Fibroblast of lung (primary cell): Measurements from ENCODE around the gene F10. TPM values are rescaled to one million over a fixed set of nuclear protein-coding genes. Genes with fewer than 3 reads are reported as not detected.
"Not testable (repeated sequence)": the region's sequence is repeated elsewhere in the genome, so short reads cannot be mapped to it uniquely, and the experiment has no call there.

Experiments used
- DNase-seq, 2 donors: peaks; one replicate each; pipeline versions ENCODE4 v3.0.0 to v3.0.0-alpha.2; 2010; ENCODE audit warnings: low read depth in 2 of 2
- H2AFZ ChIP-seq: 2 replicates; pipeline ENCODE4 v1.5.1; 2012; ENCODE audit warnings: low read length, control low read depth, inconsistent platforms
- H3K27ac ChIP-seq: 2 replicates; pipeline ENCODE4 v1.5.1; 2011; ENCODE audit warnings: low read length, control low read depth; ENCODE audit not compliant: insufficient read depth
- H3K27me3 ChIP-seq: 2 replicates; pipeline ENCODE4 v1.5.1; 2011; ENCODE audit warnings: mild to moderate bottlenecking, low read length; ENCODE audit not compliant: control insufficient read depth, insufficient read depth
- H3K36me3 ChIP-seq: 2 replicates; pipeline ENCODE4 v1.5.1; 2011; ENCODE audit warnings: low read length; ENCODE audit not compliant: control insufficient read depth, insufficient read depth
- H3K4me1 ChIP-seq: 2 replicates; pipeline ENCODE4 v1.5.1; 2011; ENCODE audit warnings: low read length; ENCODE audit not compliant: control insufficient read depth, insufficient read depth; ENCODE audit errors: extremely low read depth
- H3K4me2 ChIP-seq: 2 replicates; pipeline ENCODE4 v1.5.1; 2011; ENCODE audit warnings: low read length, control low read depth; ENCODE audit not compliant: insufficient read depth; ENCODE audit errors: extremely low read depth
- H3K4me3 ChIP-seq, 4 experiments: fragments of 200-600 bp in 1 of 4; sonication (generic) in 1 of 4; replicated peaks in 1 of 4; 2 replicates each; pipeline ENCODE4 v1.5.1; 2011 to 2016; ENCODE audit warnings: low read length in 4 of 4, low read depth in 3 of 4, mild to moderate bottlenecking in 3 of 4, control low read depth in 2 of 4, inconsistent platforms in 1 of 4, mixed read lengths in 1 of 4; ENCODE audit not compliant: insufficient read depth in 1 of 4; ENCODE audit errors: control extremely low read depth in 1 of 4
- H3K79me2 ChIP-seq: 2 replicates; pipeline ENCODE4 v1.5.1; 2012; ENCODE audit warnings: mild to moderate bottlenecking, low read length, inconsistent platforms; ENCODE audit not compliant: control insufficient read depth, insufficient read depth
- H3K9ac ChIP-seq: 2 replicates; pipeline ENCODE4 v1.5.1; 2011; ENCODE audit warnings: mild to moderate bottlenecking, low read length, control low read depth; ENCODE audit not compliant: insufficient read depth
- H3K9me3 ChIP-seq: 2 replicates; pipeline ENCODE4 v1.5.1; 2012; ENCODE audit warnings: low read depth, low read length; ENCODE audit not compliant: control insufficient read depth, insufficient read depth
- H4K20me1 ChIP-seq: 2 replicates; pipeline ENCODE4 v1.5.1; 2011; ENCODE audit warnings: low read length; ENCODE audit not compliant: control insufficient read depth, insufficient read depth; ENCODE audit errors: extremely low read depth
- CTCF ChIP-seq, 2 donors: IDR thresholded peaks in 1 of 2; conservative IDR thresholded peaks in 1 of 2; 1 replicate in 1 of 2; 2 replicates in 1 of 2; pipeline ENCODE4 v1.5.1; 2011 to 2012; ENCODE audit warnings: low read length in 2 of 2, control low read depth in 1 of 2, inconsistent platforms in 1 of 2, low read depth in 1 of 2, mild to moderate bottlenecking in 1 of 2
- EZH2 ChIP-seq: IDR thresholded peaks from 2 replicates; pipeline ENCODE4 v1.5.1; 2012; ENCODE audit warnings: low read length, control low read depth, mild to moderate bottlenecking; ENCODE audit errors: missing control alignments
- polyA plus RNA-seq, 2 donors: library from polyadenylated mRNA; depleted of rRNA in 1 of 2; stranded (reverse) in 1 of 2; unstranded in 1 of 2; fragments of >200 nt; gene quantifications; 2 replicates each; pipeline ENCODE4 v1.2.1, GENCODE V29; 2011 to 2012; ENCODE audit warnings: missing spikeins in 1 of 2
- total RNA-seq: library from RNA; depleted of rRNA; stranded (reverse); fragments of >200 nt; gene quantifications from 2 replicates; pipeline ENCODE4 v1.2.1, GENCODE V29; 2014

F10 gene
- total and polyA plus RNA-seq, 2 donors (not counting 1 experiment from before 2014, with no cell fraction given), result 39.9 to 41.5 TPM

- Histone ChIP-seq H2AFZ (no peak overlapping the region), H3K27me3 (no peaks in the 10 kb centered on the region), H3K4me1 (no peaks in the 10 kb centered on the region), H3K79me2 (no peaks in the 10 kb centered on the region), H3K9me3 (no peaks in the 10 kb centered on the region), H3K36me3 (no peaks in the 10 kb centered on the region), H3K4me3 (no peak overlapping the region), H3K4me2 (no peak overlapping the region), H3K27ac (no peak overlapping the region), H4K20me1 (no peaks in the 10 kb centered on the region), H3K9ac (no peak overlapping the region)
- TF ChIP-seq CTCF (conservative IDR thresholded peaks at IDR 0.05 in 1 of 2, IDR thresholded peaks at IDR 0.05 in 1 of 2; ENCODE audit: low read depth in 1 of 2, low read length in 2 of 2), result no peak
- no peak for TF ChIP-seq EZH2
- no peak for DNase-seq
These were observed 45.0 kb upstream of the F10 start for GRCh38 chr13:113077566-113077952.

DNA sequence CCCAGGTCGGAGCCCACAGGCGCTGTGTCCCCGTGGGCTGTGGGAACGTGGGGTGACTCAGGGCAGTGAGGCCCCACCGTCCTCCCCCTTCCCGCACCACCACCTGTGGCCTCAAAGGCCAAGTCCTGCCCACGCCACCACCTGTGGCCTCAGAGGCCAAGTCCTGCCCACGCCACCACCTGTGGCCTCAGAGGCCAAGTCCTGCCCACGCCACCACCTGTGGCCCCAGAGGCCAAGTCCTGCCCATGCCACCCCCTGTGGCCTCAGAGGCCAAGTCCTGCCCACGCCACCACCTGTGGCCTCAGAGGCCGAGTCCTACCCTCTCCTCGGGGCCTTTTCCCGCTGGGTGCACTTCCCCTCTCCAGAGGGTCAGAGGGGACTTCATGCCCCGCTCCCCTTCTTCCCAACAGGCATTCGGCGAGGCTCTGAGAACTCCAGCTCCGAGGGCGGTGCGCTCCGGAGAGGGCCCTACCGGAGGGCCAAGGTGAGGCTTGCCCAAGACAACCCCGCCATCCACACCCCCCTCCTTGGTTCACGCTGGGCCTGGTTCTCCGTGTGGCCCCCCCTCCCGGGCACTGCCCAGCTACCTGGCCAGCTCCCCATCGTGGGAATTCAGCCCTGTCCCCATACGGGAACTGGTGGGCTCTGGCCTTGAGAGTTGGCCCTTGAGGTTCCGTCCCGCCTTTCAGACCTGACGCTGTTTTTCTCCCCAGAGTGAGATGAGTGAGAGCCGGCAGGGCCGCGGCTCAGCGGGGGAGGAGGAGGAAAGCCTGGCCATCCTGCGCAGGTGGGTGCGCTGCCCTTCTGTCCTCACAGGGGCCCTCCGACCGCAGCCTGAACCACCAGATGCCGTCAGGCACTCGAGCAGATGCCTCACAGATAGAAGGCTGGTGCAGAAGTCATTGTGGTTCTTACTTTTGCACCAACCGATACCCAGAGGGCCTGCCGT is 44.4 kb upstream of the F10 start:
- no peak overlapping the region for H3K9ac ChIP-seq
- H3K36me3 ChIP-seq, result no peaks in the 10 kb centered on the region
- H3K27me3 ChIP-seq, result no peaks in the 10 kb centered on the region
- H3K4me2 ChIP-seq, result no peak overlapping the region
- no peaks in the 10 kb centered on the region for H4K20me1 ChIP-seq
- H3K27ac ChIP-seq, result no peak overlapping the region
- H3K4me3 ChIP-seq, result no peak overlapping the region
- H3K4me1 ChIP-seq, result no peaks in the 10 kb centered on the region
- H2AFZ ChIP-seq, result no peak overlapping the region
- no peak for TF ChIP-seq CTCF (conservative IDR thresholded peaks at IDR 0.05 in 1 of 2, IDR thresholded peaks at IDR 0.05 in 1 of 2; ENCODE audit: low read depth in 1 of 2, low read length in 2 of 2)
- TF ChIP-seq EZH2, result no peak
- no peaks in the 10 kb centered on the region for H3K9me3 ChIP-seq
- DNase-seq, result no peak
- H3K79me2 ChIP-seq, result no peaks in the 10 kb centered on the region

DNA sequence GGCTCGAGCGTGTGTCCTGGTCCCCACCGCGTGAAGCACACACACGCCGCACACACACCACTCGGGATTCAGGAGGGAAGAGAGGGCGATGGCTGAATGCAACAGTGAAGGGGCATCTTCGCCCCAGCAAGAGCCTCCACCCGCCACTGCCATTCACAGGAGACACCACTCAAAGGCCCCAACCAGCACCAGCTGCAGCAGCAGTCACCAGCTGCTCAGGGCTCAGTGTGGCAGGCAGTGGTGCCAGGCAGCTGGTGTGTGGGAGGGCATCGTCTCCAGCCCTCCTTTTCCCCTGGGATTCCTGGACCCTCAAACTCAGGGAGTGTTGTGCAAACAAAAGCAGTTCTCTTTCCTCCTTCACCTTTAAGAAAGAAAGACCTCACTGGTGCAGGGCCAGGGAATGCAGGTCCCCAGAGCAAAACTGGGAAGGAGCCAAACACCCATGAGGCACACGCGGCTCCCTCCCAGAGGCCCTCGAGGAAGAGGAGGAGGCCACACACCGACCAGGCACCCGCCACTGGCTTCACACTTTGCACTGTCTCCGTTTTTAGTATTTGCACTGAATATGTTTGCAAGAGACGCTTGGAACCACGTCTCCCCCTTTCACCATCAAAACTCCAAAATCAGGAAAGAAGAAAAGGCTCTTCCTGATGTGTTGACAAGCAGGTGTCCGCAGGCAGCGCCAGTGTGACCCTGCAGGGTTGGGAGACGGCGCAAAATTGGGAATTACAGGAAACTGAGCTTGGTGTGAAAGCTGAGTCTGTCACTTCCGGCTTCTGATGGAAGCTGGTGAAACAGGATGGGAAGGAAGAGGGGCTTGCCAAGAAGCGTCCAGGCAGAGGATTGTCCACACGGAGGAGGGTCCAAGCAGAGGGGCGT is 43.5 kb upstream of the F10 start:
- Histone ChIP-seq H3K4me1 (no peaks in the 10 kb centered on the region), H3K27me3 (no peaks in the 10 kb centered on the region), H2AFZ (no peak overlapping the region), H3K36me3 (no peaks in the 10 kb centered on the region), H3K79me2 (no peaks in the 10 kb centered on the region), H4K20me1 (no peaks in the 10 kb centered on the region), H3K4me3 (no peak overlapping the region), H3K4me2 (no peak overlapping the region), H3K27ac (no peak overlapping the region), H3K9ac (no peak overlapping the region), H3K9me3 (no peaks in the 10 kb centered on the region)
- TF ChIP-seq CTCF (conservative IDR thresholded peaks at IDR 0.05 in 1 of 2, IDR thresholded peaks at IDR 0.05 in 1 of 2; ENCODE audit: low read depth in 1 of 2, low read length in 2 of 2), result no peak
- no peak for TF ChIP-seq EZH2
- DNase-seq, result peak in 1 of 2 donors; percentile 19

GRCh38 chr13:113079781-113080080 is 42.9 kb upstream of the F10 start:
- H3K4me3 ChIP-seq, H2AFZ ChIP-seq, H3K27ac ChIP-seq, H3K27me3 ChIP-seq, H3K36me3 ChIP-seq, H3K9ac ChIP-seq, H3K79me2 ChIP-seq, H3K4me2 ChIP-seq, DNase-seq, H4K20me1 ChIP-seq, H3K9me3 ChIP-seq, H3K4me1 ChIP-seq: not testable (repeated sequence)
